ENCODE results near the gene COL10A1.

GRCh38 chr6:116154887-116155286, 29.0 kb upstream of the COL10A1 start:
- TF ChIP-seq CTCF (conservative IDR thresholded peaks at IDR 0.05; ENCODE audit: low read depth, low read length) (no peak), EZH2 (IDR thresholded peaks at IDR 0.05; ENCODE audit: borderline replicate concordance, low read depth, low read length, poor library complexity, severe bottlenecking) (no peak)

Data from A673 (cell line).